ENCODE measurements around the gene ADD1. TPM values are rescaled to one million over a fixed set of nuclear protein-coding genes. Genes with fewer than 3 reads are reported as not detected.

ADD1 gene
- total RNA-seq, 2 donors from 2014 or later, result 220 to 254 TPM

GRCh38 chr4:2802618-2803531, 40.8 kb upstream of the ADD1 start:
- Mint-ChIP-seq H3K36me3 (ENCODE audit: low read depth) (peaks cover 21% of the 10 kb centered on the region), H3K9me3 (no peaks in the 10 kb centered on the region), H3K27ac (no peak overlapping the region), H3K4me3 (no peak overlapping the region), H3K4me1 (peaks cover 24% of the 10 kb centered on the region), H3K27me3 (no peaks in the 10 kb centered on the region)
- ATAC-seq (replicated peaks), result no peak

GRCh38 chr4:2803624-2804448, 39.8 kb upstream of the ADD1 start:
- peaks cover 12% of the 10 kb centered on the region for H3K36me3 Mint-ChIP-seq (ENCODE audit: low read depth)
- no peak overlapping the region for H3K27ac Mint-ChIP-seq
- ATAC-seq (replicated peaks), result no peak
- H3K9me3 Mint-ChIP-seq, result no peaks in the 10 kb centered on the region
- H3K4me1 Mint-ChIP-seq, result peaks cover 15% of the 10 kb centered on the region
- no peaks in the 10 kb centered on the region for H3K27me3 Mint-ChIP-seq
- no peak overlapping the region for H3K4me3 Mint-ChIP-seq

- Mint-ChIP-seq H3K27ac (no peak overlapping the region), H3K4me3 (no peak overlapping the region), H3K9me3 (no peaks in the 10 kb centered on the region), H3K4me1 (peaks cover 11% of the 10 kb centered on the region), H3K27me3 (no peaks in the 10 kb centered on the region), H3K36me3 (ENCODE audit: low read depth) (peaks cover 6% of the 10 kb centered on the region)
- no peak for ATAC-seq (replicated peaks)
Observed at GRCh38 chr4:2804449-2804972, 39.1 kb upstream of the ADD1 start.

GRCh38 chr4:2804973-2805501, 38.6 kb upstream of the ADD1 start:
- no peaks in the 10 kb centered on the region for H3K9me3 Mint-ChIP-seq
- H3K27me3 Mint-ChIP-seq, result no peaks in the 10 kb centered on the region
- H3K4me1 Mint-ChIP-seq, result peaks cover 11% of the 10 kb centered on the region
- no peak overlapping the region for H3K27ac Mint-ChIP-seq
- peaks cover 6% of the 10 kb centered on the region for H3K36me3 Mint-ChIP-seq (ENCODE audit: low read depth)
- no peak for ATAC-seq (replicated peaks)
- no peak overlapping the region for H3K4me3 Mint-ChIP-seq

GRCh38 chr4:2805712-2806389, 37.8 kb upstream of the ADD1 start:
- H3K4me1 Mint-ChIP-seq, result peaks cover 18% of the 10 kb centered on the region
- ATAC-seq (replicated peaks), result no peak
- no peaks in the 10 kb centered on the region for H3K9me3 Mint-ChIP-seq
- H3K27ac Mint-ChIP-seq, result no peak overlapping the region
- no peaks in the 10 kb centered on the region for H3K27me3 Mint-ChIP-seq
- no peak overlapping the region for H3K4me3 Mint-ChIP-seq
- peaks cover 6% of the 10 kb centered on the region for H3K36me3 Mint-ChIP-seq (ENCODE audit: low read depth)

GRCh38 chr4:2806390-2807355, 37.0 kb upstream of the ADD1 start:
- Mint-ChIP-seq H3K4me3 (no peak overlapping the region), H3K9me3 (no peaks in the 10 kb centered on the region), H3K4me1 (peaks cover 14% of the 10 kb centered on the region), H3K27ac (no peak overlapping the region), H3K27me3 (no peaks in the 10 kb centered on the region), H3K36me3 (ENCODE audit: low read depth) (peaks cover 8% of the 10 kb centered on the region)
- no peak for ATAC-seq (replicated peaks)

GRCh38 chr4:2807571-2807970, 36.1 kb upstream of the ADD1 start:
- no peak overlapping the region for H3K27ac Mint-ChIP-seq

GRCh38 chr4:2808001-2808400, 35.6 kb upstream of the ADD1 start:
- Mint-ChIP-seq H3K9me3 (no peaks in the 10 kb centered on the region), H3K36me3 (ENCODE audit: low read depth) (peaks cover 19% of the 10 kb centered on the region), H3K4me3 (no peak overlapping the region), H3K4me1 (peaks cover 22% of the 10 kb centered on the region), H3K27me3 (no peaks in the 10 kb centered on the region), H3K27ac (no peak overlapping the region)
- ATAC-seq (replicated peaks), result no peak

More at GRCh38 chr4:2807571-2807970, 36.1 kb upstream of the ADD1 start:
- Mint-ChIP-seq H3K27me3 (no peaks in the 10 kb centered on the region), H3K9me3 (no peaks in the 10 kb centered on the region), H3K36me3 (ENCODE audit: low read depth) (peaks cover 15% of the 10 kb centered on the region), H3K4me1 (peaks cover 18% of the 10 kb centered on the region), H3K4me3 (no peak overlapping the region)
- no peak for ATAC-seq (replicated peaks)

- H3K36me3 Mint-ChIP-seq (ENCODE audit: low read depth), result peaks cover 32% of the 10 kb centered on the region
- H3K4me3 Mint-ChIP-seq, result no peak overlapping the region
- no peaks in the 10 kb centered on the region for H3K9me3 Mint-ChIP-seq
- no peak for ATAC-seq (replicated peaks)
- H3K27ac Mint-ChIP-seq, result no peak overlapping the region
- peaks cover 35% of the 10 kb centered on the region for H3K4me1 Mint-ChIP-seq
- H3K27me3 Mint-ChIP-seq, result no peaks in the 10 kb centered on the region
Observed at GRCh38 chr4:2809610-2810180, 33.9 kb upstream of the ADD1 start.

GRCh38 chr4:2810388-2810787, 33.3 kb upstream of the ADD1 start:
- H3K4me3 Mint-ChIP-seq, result no peak overlapping the region
- ATAC-seq (replicated peaks), result no peak

GRCh38 chr4:2811830-2812611, 31.6 kb upstream of the ADD1 start:
- H3K36me3 Mint-ChIP-seq (ENCODE audit: low read depth), result peaks cover 46% of the 10 kb centered on the region
- no peaks in the 10 kb centered on the region for H3K27me3 Mint-ChIP-seq
- H3K9me3 Mint-ChIP-seq, result no peaks in the 10 kb centered on the region
- ATAC-seq (replicated peaks), result peak; percentile 86
- H3K4me1 Mint-ChIP-seq, result peaks cover 45% of the 10 kb centered on the region
- peak overlapping the region; percentile 95 for H3K4me3 Mint-ChIP-seq
- H3K27ac Mint-ChIP-seq, result peak overlapping the region; percentile 93

More at GRCh38 chr4:2810388-2810787, 33.3 kb upstream of the ADD1 start:
- Mint-ChIP-seq H3K27me3 (no peaks in the 10 kb centered on the region), H3K9me3 (no peaks in the 10 kb centered on the region), H3K27ac (peak overlapping the region; percentile 43), H3K36me3 (ENCODE audit: low read depth) (peaks cover 35% of the 10 kb centered on the region), H3K4me1 (peaks cover 36% of the 10 kb centered on the region)

- peak overlapping the region; percentile 93 for H3K27ac Mint-ChIP-seq
- H3K27me3 Mint-ChIP-seq, result no peaks in the 10 kb centered on the region
- H3K9me3 Mint-ChIP-seq, result no peaks in the 10 kb centered on the region
- peak; percentile 30 for ATAC-seq (replicated peaks)
- H3K4me1 Mint-ChIP-seq, result peaks cover 45% of the 10 kb centered on the region
- H3K4me3 Mint-ChIP-seq, result peak overlapping the region; percentile 95
- H3K36me3 Mint-ChIP-seq (ENCODE audit: low read depth), result peaks cover 49% of the 10 kb centered on the region
Observed at GRCh38 chr4:2812612-2813354, 30.9 kb upstream of the ADD1 start.
